HepG2 (cell line): ENCODE data around the gene TPM1. TPM values are rescaled to one million over a fixed set of nuclear protein-coding genes. Genes with fewer than 3 reads are reported as not detected.

ENCODE experiments used
- ATAD3A ChIP-seq: sonication (generic); formaldehyde crosslinking; IDR thresholded peaks from 2 replicates; pipeline ENCODE4 v1.4.0; 2020; ENCODE audit warnings: missing genetic modification reagents
- ELF3 ChIP-seq: IDR thresholded peaks from 2 replicates; pipeline ENCODE4 v1.6.1; 2016; ENCODE audit warnings: missing genetic modification reagents, missing compliant biosample characterization
- GPBP1L1 ChIP-seq: sonication (generic); formaldehyde crosslinking; IDR thresholded peaks from 2 replicates; pipeline ENCODE4 v1.5.0; 2020; ENCODE audit warnings: mild to moderate bottlenecking, missing genetic modification reagents
- HDAC2 ChIP-seq: sonication (generic); formaldehyde crosslinking; IDR thresholded peaks from 2 replicates; pipeline ENCODE4 v1.4.0; 2020; ENCODE audit warnings: missing genetic modification reagents
- JUN ChIP-seq: sonication (generic); formaldehyde crosslinking; IDR thresholded peaks from 2 replicates; pipeline ENCODE4 v1.4.0; 2020; ENCODE audit warnings: mild to moderate bottlenecking, missing genetic modification reagents
- NCOR1 ChIP-seq: fragments of 200-600 bp; sonication (generic); IDR thresholded peaks from 2 replicates; pipeline ENCODE4 v1.7.0; 2017; ENCODE audit warnings: antibody characterized with exemption, low read length, borderline replicate concordance
- NFKB2 ChIP-seq: sonication (generic); formaldehyde crosslinking; IDR thresholded peaks from 2 replicates; pipeline ENCODE4 v1.4.0; 2020; ENCODE audit warnings: missing genetic modification reagents, borderline replicate concordance
- NFYB ChIP-seq: sonication (generic); formaldehyde crosslinking; IDR thresholded peaks from 2 replicates; pipeline ENCODE4 v1.4.0; 2020; ENCODE audit warnings: missing genetic modification reagents
- SIX1 ChIP-seq: sonication (generic); formaldehyde crosslinking; IDR thresholded peaks from 2 replicates; pipeline ENCODE4 v1.4.0; 2020; ENCODE audit warnings: missing genetic modification reagents, borderline replicate concordance
- TCF7 ChIP-seq: sonication (generic); IDR thresholded peaks from 2 replicates; pipeline ENCODE4 v1.6.1; 2016; ENCODE audit warnings: antibody characterized with exemption, low read depth
- ZFP36 ChIP-seq: fragments of 150-350 bp; IDR thresholded peaks from 2 replicates; pipeline ENCODE4 v1.6.1; 2018; ENCODE audit warnings: borderline replicate concordance, low read length, low read depth; ENCODE audit not compliant: partially characterized antibody
- ZNF232 ChIP-seq: sonication (generic); formaldehyde crosslinking; IDR thresholded peaks from 2 replicates; pipeline ENCODE4 v1.4.0; 2020; ENCODE audit warnings: missing genetic modification reagents, borderline replicate concordance
- ZNF260 ChIP-seq: sonication (generic); formaldehyde crosslinking; IDR thresholded peaks from 2 replicates; pipeline ENCODE4 v1.4.0; 2020; ENCODE audit warnings: missing genetic modification reagents, low read depth, mild to moderate bottlenecking, borderline replicate concordance
- ZNF674 ChIP-seq: sonication (generic); formaldehyde crosslinking; IDR thresholded peaks from 2 replicates; pipeline ENCODE4 v1.5.0; 2020; ENCODE audit warnings: low read depth, mild to moderate bottlenecking, missing genetic modification reagents
- polyA plus RNA-seq, 8 experiments: library from polyadenylated mRNA; depleted of rRNA in 3 of 8; stranded (reverse) in 7 of 8; unstranded in 1 of 8; fragments of >200 nt; fragmentation: Illumina TruSeq in 4 of 8; extraction: Trizol in 4 of 8; gene quantifications; 2 replicates each; pipeline versions ENCODE4 v1.2.1 to v1.2.3, GENCODE V29; 2011 to 2016; ENCODE audit warnings: low read depth in 4 of 8, missing spikeins in 1 of 8, mixed read lengths in 1 of 8; ENCODE audit not compliant: insufficient read depth in 1 of 8
- total RNA-seq, 5 experiments: library from RNA; depleted of rRNA; stranded (reverse); fragments of >200 nt; fragmentation: Illumina TruSeq; extraction: Trizol; gene quantifications; 2 replicates each; pipeline ENCODE4 v1.2.3, GENCODE V29; 2016; ENCODE audit warnings: low read depth in 1 of 5
- TF ChIP-seq, protein P1 (sequence below): sonication (generic); formaldehyde crosslinking; IDR thresholded peaks from 2 replicates; pipeline ENCODE4 v1.4.0; 2020; ENCODE audit warnings: missing genetic modification reagents, borderline replicate concordance
- TF ChIP-seq, protein P2 (sequence below): IDR thresholded peaks from 2 replicates; pipeline ENCODE4 v1.6.1; 2016; ENCODE audit warnings: control low read depth
- TF ChIP-seq, protein P3 (sequence below): IDR thresholded peaks from 2 replicates; pipeline ENCODE4 v1.6.1; 2016; ENCODE audit warnings: low read depth, borderline replicate concordance
- TF ChIP-seq, protein P4 (sequence below): sonication (generic); formaldehyde crosslinking; IDR thresholded peaks from 2 replicates; pipeline ENCODE4 v1.5.0; 2020; ENCODE audit warnings: mild to moderate bottlenecking, missing genetic modification reagents, borderline replicate concordance

TPM1 gene
- total and polyA plus RNA-seq, 2 of the 13 experiments (the other 11 are each of a cell fraction or from before 2014, with no cell fraction given), result 98.9 to 109 TPM

- TF ChIP-seq, protein P1, sequence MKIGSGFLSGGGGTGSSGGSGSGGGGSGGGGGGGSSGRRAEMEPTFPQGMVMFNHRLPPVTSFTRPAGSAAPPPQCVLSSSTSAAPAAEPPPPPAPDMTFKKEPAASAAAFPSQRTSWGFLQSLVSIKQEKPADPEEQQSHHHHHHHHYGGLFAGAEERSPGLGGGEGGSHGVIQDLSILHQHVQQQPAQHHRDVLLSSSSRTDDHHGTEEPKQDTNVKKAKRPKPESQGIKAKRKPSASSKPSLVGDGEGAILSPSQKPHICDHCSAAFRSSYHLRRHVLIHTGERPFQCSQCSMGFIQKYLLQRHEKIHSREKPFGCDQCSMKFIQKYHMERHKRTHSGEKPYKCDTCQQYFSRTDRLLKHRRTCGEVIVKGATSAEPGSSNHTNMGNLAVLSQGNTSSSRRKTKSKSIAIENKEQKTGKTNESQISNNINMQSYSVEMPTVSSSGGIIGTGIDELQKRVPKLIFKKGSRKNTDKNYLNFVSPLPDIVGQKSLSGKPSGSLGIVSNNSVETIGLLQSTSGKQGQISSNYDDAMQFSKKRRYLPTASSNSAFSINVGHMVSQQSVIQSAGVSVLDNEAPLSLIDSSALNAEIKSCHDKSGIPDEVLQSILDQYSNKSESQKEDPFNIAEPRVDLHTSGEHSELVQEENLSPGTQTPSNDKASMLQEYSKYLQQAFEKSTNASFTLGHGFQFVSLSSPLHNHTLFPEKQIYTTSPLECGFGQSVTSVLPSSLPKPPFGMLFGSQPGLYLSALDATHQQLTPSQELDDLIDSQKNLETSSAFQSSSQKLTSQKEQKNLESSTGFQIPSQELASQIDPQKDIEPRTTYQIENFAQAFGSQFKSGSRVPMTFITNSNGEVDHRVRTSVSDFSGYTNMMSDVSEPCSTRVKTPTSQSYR (CRISPR knock-in tag), result no peak
- TF ChIP-seq ELF3 (CRISPR knock-in tag) (peak; percentile 79), NCOR1 (peak; percentile 54; the same call in 1 of the 2 replicates), ATAD3A (CRISPR knock-in tag) (no peak), NFKB2 (CRISPR knock-in tag) (peak; percentile 53), ZFP36 (no peak), ZNF260 (CRISPR knock-in tag) (no peak), ZNF232 (CRISPR knock-in tag) (no peak; the same call in 1 of the 2 replicates), NFYB (CRISPR knock-in tag) (no peak; the same call in 1 of the 2 replicates), ZNF674 (CRISPR knock-in tag) (0 out of 2 replicates have a peak, but pooled peaks have one; percentile 82), JUN (CRISPR knock-in tag) (peak; percentile 53; the same call in 1 of the 2 replicates), HDAC2 (peak; percentile 55), TCF7 (no peak), GPBP1L1 (CRISPR knock-in tag) (no peak), SIX1 (CRISPR knock-in tag) (no peak)
- TF ChIP-seq, protein P2, sequence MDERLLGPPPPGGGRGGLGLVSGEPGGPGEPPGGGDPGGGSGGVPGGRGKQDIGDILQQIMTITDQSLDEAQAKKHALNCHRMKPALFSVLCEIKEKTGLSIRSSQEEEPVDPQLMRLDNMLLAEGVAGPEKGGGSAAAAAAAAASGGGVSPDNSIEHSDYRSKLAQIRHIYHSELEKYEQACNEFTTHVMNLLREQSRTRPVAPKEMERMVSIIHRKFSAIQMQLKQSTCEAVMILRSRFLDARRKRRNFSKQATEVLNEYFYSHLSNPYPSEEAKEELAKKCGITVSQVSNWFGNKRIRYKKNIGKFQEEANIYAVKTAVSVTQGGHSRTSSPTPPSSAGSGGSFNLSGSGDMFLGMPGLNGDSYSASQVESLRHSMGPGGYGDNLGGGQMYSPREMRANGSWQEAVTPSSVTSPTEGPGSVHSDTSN (CRISPR knock-in tag), result no peak
- TF ChIP-seq, protein P3, sequence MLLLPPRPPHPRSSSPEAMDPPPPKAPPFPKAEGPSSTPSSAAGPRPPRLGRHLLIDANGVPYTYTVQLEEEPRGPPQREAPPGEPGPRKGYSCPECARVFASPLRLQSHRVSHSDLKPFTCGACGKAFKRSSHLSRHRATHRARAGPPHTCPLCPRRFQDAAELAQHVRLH (CRISPR knock-in tag), result peak; percentile 43; the same call in 1 of the 2 replicates
- TF ChIP-seq, protein P4, sequence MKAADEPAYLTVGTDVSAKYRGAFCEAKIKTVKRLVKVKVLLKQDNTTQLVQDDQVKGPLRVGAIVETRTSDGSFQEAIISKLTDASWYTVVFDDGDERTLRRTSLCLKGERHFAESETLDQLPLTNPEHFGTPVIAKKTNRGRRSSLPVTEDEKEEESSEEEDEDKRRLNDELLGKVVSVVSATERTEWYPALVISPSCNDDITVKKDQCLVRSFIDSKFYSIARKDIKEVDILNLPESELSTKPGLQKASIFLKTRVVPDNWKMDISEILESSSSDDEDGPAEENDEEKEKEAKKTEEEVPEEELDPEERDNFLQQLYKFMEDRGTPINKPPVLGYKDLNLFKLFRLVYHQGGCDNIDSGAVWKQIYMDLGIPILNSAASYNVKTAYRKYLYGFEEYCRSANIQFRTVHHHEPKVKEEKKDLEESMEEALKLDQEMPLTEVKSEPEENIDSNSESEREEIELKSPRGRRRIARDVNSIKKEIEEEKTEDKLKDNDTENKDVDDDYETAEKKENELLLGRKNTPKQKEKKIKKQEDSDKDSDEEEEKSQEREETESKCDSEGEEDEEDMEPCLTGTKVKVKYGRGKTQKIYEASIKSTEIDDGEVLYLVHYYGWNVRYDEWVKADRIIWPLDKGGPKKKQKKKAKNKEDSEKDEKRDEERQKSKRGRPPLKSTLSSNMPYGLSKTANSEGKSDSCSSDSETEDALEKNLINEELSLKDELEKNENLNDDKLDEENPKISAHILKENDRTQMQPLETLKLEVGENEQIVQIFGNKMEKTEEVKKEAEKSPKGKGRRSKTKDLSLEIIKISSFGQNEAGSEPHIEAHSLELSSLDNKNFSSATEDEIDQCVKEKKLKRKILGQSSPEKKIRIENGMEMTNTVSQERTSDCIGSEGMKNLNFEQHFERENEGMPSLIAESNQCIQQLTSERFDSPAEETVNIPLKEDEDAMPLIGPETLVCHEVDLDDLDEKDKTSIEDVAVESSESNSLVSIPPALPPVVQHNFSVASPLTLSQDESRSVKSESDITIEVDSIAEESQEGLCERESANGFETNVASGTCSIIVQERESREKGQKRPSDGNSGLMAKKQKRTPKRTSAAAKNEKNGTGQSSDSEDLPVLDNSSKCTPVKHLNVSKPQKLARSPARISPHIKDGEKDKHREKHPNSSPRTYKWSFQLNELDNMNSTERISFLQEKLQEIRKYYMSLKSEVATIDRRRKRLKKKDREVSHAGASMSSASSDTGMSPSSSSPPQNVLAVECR (CRISPR knock-in tag), result peak; percentile 78; the same call in 1 of the 2 replicates
These were observed 5.7 kb downstream of the TPM1 start (continued) for GRCh38 chr15:63048115-63048775.
